Parathyroid adenoma (tissue), 2 donors: ENCODE data around the gene TCF4.

Experiments used
- H2AFZ ChIP-seq: fragments of 300-600 bp; sonication (generic); one replicate; pipeline ENCODE4 v1.7.0; 2017; ENCODE audit warnings: antibody characterized with exemption, mild to moderate bottlenecking
- H3K27ac ChIP-seq: fragments of 300-600 bp; sonication (generic); one replicate; pipeline ENCODE4 v1.7.0; 2017
- H3K27me3 ChIP-seq: fragments of 300-600 bp; sonication (generic); one replicate; pipeline ENCODE4 v1.7.0; 2017; ENCODE audit warnings: low read length; ENCODE audit not compliant: control insufficient read depth, insufficient read depth
- H3K36me3 ChIP-seq: fragments of 300-600 bp; sonication (generic); one replicate; pipeline ENCODE4 v1.7.0; 2017; ENCODE audit warnings: low read length; ENCODE audit not compliant: control insufficient read depth, insufficient read depth
- H3K4me1 ChIP-seq: fragments of 300-600 bp; sonication (generic); one replicate; pipeline ENCODE4 v1.7.0; 2017; ENCODE audit warnings: control low read depth
- H3K4me2 ChIP-seq: fragments of 300-600 bp; sonication (generic); one replicate; pipeline ENCODE4 v1.7.0; 2017; ENCODE audit warnings: low read length
- H3K4me3 ChIP-seq: fragments of 300-600 bp; sonication (generic); one replicate; pipeline ENCODE4 v1.7.0; 2017; ENCODE audit warnings: low read depth, low read length
- H3K79me2 ChIP-seq: fragments of 300-600 bp; sonication (generic); one replicate; pipeline ENCODE4 v1.7.0; 2017; ENCODE audit warnings: control low read depth
- H3K9ac ChIP-seq: fragments of 300-600 bp; sonication (generic); one replicate; pipeline ENCODE4 v1.7.0; 2017; ENCODE audit warnings: mild to moderate bottlenecking
- H3K9me3 ChIP-seq: fragments of 300-600 bp; sonication (generic); one replicate; pipeline ENCODE4 v1.7.0; 2017; ENCODE audit warnings: low read length; ENCODE audit not compliant: control insufficient read depth
- CTCF ChIP-seq: fragments of 300-600 bp; sonication (generic); IDR thresholded peaks from one replicate; pipeline ENCODE4 v1.7.0; 2017; ENCODE audit warnings: antibody characterized with exemption, mild to moderate bottlenecking
- donor health status: primary hyperparathyroidism.

Gene TCF4

DNA sequence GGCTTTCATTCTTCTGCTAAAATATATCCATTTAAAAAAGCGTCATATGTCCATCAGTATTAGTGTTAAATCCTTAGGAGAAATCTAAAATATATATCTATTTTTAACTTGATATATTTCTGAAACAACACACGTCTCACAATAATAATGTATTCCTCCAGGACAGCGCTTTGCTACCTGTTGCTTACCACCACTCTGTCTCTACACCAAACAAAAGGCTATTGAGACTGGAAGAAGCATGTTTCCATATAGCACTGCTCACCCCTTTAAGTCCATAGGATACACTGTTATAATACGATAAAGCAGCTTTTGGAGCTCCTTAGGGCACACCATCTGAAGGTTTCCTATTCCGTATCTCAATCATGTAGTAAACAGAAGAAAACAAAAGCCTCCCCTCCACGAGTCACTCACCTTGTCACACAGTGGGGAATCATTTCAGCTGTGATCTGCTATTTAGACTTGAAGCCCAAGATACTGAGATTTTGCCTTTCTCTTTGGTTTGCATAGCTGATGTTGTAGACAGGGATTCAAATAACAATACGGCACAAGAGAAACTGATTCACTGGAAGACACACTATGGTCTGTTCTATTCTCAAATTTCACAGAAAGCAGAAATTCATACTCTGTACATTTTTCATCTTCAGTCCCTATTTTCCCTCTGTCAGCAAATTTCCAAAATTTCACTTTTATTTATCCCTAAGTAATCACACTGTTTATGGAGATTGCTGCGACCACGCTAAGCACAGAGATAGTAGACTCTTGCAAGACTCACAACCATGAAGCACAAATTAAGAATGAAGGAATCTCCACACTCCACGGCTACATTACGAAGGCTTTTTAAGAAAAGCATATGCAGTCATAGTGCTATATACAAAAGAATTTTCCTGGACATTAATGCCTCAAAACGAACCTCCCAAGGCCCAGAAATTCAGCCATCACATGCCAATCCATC lies 187.1 kb downstream of the TCF4 start:
- Histone ChIP-seq H3K79me2 (no peaks in the 10 kb centered on the region), H3K27ac (peak overlapping the region; percentile 30), H3K9ac (no peak overlapping the region), H3K36me3 (no peaks in the 10 kb centered on the region), H3K4me2 (no peak overlapping the region), H2AFZ (no peak overlapping the region), H3K9me3 (no peaks in the 10 kb centered on the region), H3K4me3 (peak overlapping the region; percentile 23), H3K27me3 (no peaks in the 10 kb centered on the region), H3K4me1 (peaks cover 9% of the 10 kb centered on the region)
- TF ChIP-seq CTCF = no peak

- H3K4me1 ChIP-seq = peaks cover 1% of the 10 kb centered on the region
These were observed 187.9 kb downstream of the TCF4 start for GRCh38 chr18:55400081-55400480.

GRCh38 chr18:55398858-55399257 lies 189.1 kb downstream of the TCF4 start:
- Histone ChIP-seq H2AFZ (no peak overlapping the region), H3K4me3 (no peak overlapping the region), H3K27ac (no peak overlapping the region), H3K36me3 (no peaks in the 10 kb centered on the region), H3K9ac (no peak overlapping the region), H3K27me3 (no peaks in the 10 kb centered on the region), H3K4me2 (no peak overlapping the region), H3K9me3 (no peaks in the 10 kb centered on the region), H3K79me2 (no peaks in the 10 kb centered on the region), H3K4me1 (no peaks in the 10 kb centered on the region)
- no peak for TF ChIP-seq CTCF

More at GRCh38 chr18:55400081-55400480, 187.9 kb downstream of the TCF4 start:
- H3K4me2 ChIP-seq = no peak overlapping the region
- H3K9me3 ChIP-seq = no peaks in the 10 kb centered on the region
- H3K27me3 ChIP-seq = no peaks in the 10 kb centered on the region
- no peaks in the 10 kb centered on the region for H3K36me3 ChIP-seq
- H3K4me3 ChIP-seq = no peak overlapping the region
- H3K9ac ChIP-seq = no peak overlapping the region
- peak overlapping the region; percentile 30 for H3K27ac ChIP-seq
- no peak overlapping the region for H2AFZ ChIP-seq
- no peaks in the 10 kb centered on the region for H3K79me2 ChIP-seq
- no peak for TF ChIP-seq CTCF

DNA sequence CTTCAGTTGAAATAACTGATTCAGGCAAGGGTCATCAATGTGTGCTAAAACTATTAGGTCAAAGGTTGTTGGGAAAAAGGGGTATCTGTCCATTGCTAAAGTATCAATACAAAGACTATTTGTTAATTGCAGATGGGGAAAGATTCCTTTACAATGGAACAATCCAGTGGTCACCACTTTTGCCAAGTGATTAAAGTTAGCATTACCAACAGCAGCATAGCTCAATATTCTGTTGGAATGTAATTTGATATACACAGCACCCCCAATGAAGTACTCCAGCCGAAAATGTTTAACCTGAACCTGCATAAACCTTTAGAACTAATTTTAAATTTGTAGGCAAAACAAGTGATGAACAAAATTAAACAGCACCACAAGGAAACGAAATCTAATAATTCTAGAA lies 191.0 kb downstream of the TCF4 start:
- no peaks in the 10 kb centered on the region for H3K4me1 ChIP-seq
- H3K27me3 ChIP-seq = no peaks in the 10 kb centered on the region
- H3K9ac ChIP-seq = no peak overlapping the region
- no peak overlapping the region for H3K27ac ChIP-seq
- H3K9me3 ChIP-seq = no peaks in the 10 kb centered on the region
- TF ChIP-seq CTCF = no peak
- no peak overlapping the region for H2AFZ ChIP-seq
- no peaks in the 10 kb centered on the region for H3K36me3 ChIP-seq
- H3K79me2 ChIP-seq = no peaks in the 10 kb centered on the region
- no peak overlapping the region for H3K4me3 ChIP-seq
- no peak overlapping the region for H3K4me2 ChIP-seq
